Measurements from ENCODE around the gene EPG5. TPM values are rescaled to one million over a fixed set of nuclear protein-coding genes. Genes with fewer than 3 reads are reported as not detected.

EPG5 gene
- polyA plus RNA-seq, 2 donors: 5.1 to 8.1 TPM

- WGBS, 2 donors: 48 to 49% methylated on average over 4 of the region's 4 CpGs
Observed at GRCh38 chr18:45910405-45911023, 56.6 kb downstream of the EPG5 start.

GRCh38 chr18:45901654-45902210 is 65.4 kb downstream of the EPG5 start:
- Histone ChIP-seq H3K36me3 (ENCODE audit: control insufficient read depth in 2 of 2, insufficient read depth in 2 of 2, low read length in 1 of 2) (peaks cover 7 to 21% of the 10 kb centered on the region in 2 donors), H3K4me1 (ENCODE audit: control insufficient read depth in 2 of 2, insufficient read depth in 2 of 2, low read length in 1 of 2) (no peaks in the 10 kb centered on the region), H3K9me3 (ENCODE audit: control insufficient read depth in 2 of 2, insufficient read depth in 1 of 2, low read depth in 1 of 2, low read length in 1 of 2) (no peaks in the 10 kb centered on the region), H3K27ac (ENCODE audit: low read depth in 2 of 2, low read length in 1 of 2) (no peak overlapping the region), H3K27me3 (ENCODE audit: control insufficient read depth in 1 of 2, insufficient read depth in 2 of 2, low read length in 2 of 2) (no peaks in the 10 kb centered on the region), H3K4me3 (ENCODE audit: low read depth in 1 of 2, low read length in 2 of 2) (no peak overlapping the region)
- 93 to 98% methylated on average over 1 of the region's 1 CpG for WGBS, 2 donors

More at GRCh38 chr18:45910405-45911023, 56.6 kb downstream of the EPG5 start:
- no peak overlapping the region for H3K27ac ChIP-seq (ENCODE audit: low read depth in 2 of 2, low read length in 1 of 2)
- H3K36me3 ChIP-seq (ENCODE audit: control insufficient read depth in 2 of 2, insufficient read depth in 2 of 2, low read length in 1 of 2): peaks cover 14 to 20% of the 10 kb centered on the region in 2 donors
- H3K27me3 ChIP-seq (ENCODE audit: control insufficient read depth in 1 of 2, insufficient read depth in 2 of 2, low read length in 2 of 2): no peaks in the 10 kb centered on the region
- no peaks in the 10 kb centered on the region for H3K9me3 ChIP-seq (ENCODE audit: control insufficient read depth in 2 of 2, insufficient read depth in 1 of 2, low read depth in 1 of 2, low read length in 1 of 2)
- H3K4me1 ChIP-seq (ENCODE audit: control insufficient read depth in 2 of 2, insufficient read depth in 2 of 2, low read length in 1 of 2): no peaks in the 10 kb centered on the region
- no peak overlapping the region for H3K4me3 ChIP-seq (ENCODE audit: low read depth in 1 of 2, low read length in 2 of 2)

GRCh38 chr18:45900623-45901022 is 66.5 kb downstream of the EPG5 start:
- 92 to 95% methylated on average over 4 of the region's 4 CpGs for WGBS, 2 donors
- Histone ChIP-seq H3K36me3 (ENCODE audit: control insufficient read depth in 2 of 2, insufficient read depth in 2 of 2, low read length in 1 of 2) (peaks cover 7 to 19% of the 10 kb centered on the region in 2 donors), H3K27me3 (ENCODE audit: control insufficient read depth in 1 of 2, insufficient read depth in 2 of 2, low read length in 2 of 2) (no peaks in the 10 kb centered on the region)

GRCh38 chr18:45896991-45897390 is 70.1 kb downstream of the EPG5 start:
- Histone ChIP-seq H3K9me3 (ENCODE audit: control insufficient read depth in 2 of 2, insufficient read depth in 1 of 2, low read depth in 1 of 2, low read length in 1 of 2) (no peaks in the 10 kb centered on the region), H3K27me3 (ENCODE audit: control insufficient read depth in 1 of 2, insufficient read depth in 2 of 2, low read length in 2 of 2) (no peaks in the 10 kb centered on the region), H3K36me3 (ENCODE audit: control insufficient read depth in 2 of 2, insufficient read depth in 2 of 2, low read length in 1 of 2) (peaks cover 4 to 13% of the 10 kb centered on the region in 2 donors), H3K4me1 (ENCODE audit: control insufficient read depth in 2 of 2, insufficient read depth in 2 of 2, low read length in 1 of 2) (no peaks in the 10 kb centered on the region), H3K4me3 (ENCODE audit: low read depth in 1 of 2, low read length in 2 of 2) (no peak overlapping the region), H3K27ac (ENCODE audit: low read depth in 2 of 2, low read length in 1 of 2) (no peak overlapping the region)

More at GRCh38 chr18:45900623-45901022, 66.5 kb downstream of the EPG5 start:
- Histone ChIP-seq H3K4me3 (ENCODE audit: low read depth in 1 of 2, low read length in 2 of 2) (no peak overlapping the region), H3K4me1 (ENCODE audit: control insufficient read depth in 2 of 2, insufficient read depth in 2 of 2, low read length in 1 of 2) (no peaks in the 10 kb centered on the region), H3K27ac (ENCODE audit: low read depth in 2 of 2, low read length in 1 of 2) (no peak overlapping the region), H3K9me3 (ENCODE audit: control insufficient read depth in 2 of 2, insufficient read depth in 1 of 2, low read depth in 1 of 2, low read length in 1 of 2) (no peaks in the 10 kb centered on the region)

- 95 to 98% methylated on average over 7 of the region's 7 CpGs for WGBS, 2 donors
- Histone ChIP-seq H3K36me3 (ENCODE audit: control insufficient read depth in 2 of 2, insufficient read depth in 2 of 2, low read length in 1 of 2) (peaks cover 4 to 15% of the 10 kb centered on the region in 2 donors), H3K4me3 (ENCODE audit: low read depth in 1 of 2, low read length in 2 of 2) (no peak overlapping the region), H3K9me3 (ENCODE audit: control insufficient read depth in 2 of 2, insufficient read depth in 1 of 2, low read depth in 1 of 2, low read length in 1 of 2) (no peaks in the 10 kb centered on the region), H3K27me3 (ENCODE audit: control insufficient read depth in 1 of 2, insufficient read depth in 2 of 2, low read length in 2 of 2) (no peaks in the 10 kb centered on the region), H3K27ac (ENCODE audit: low read depth in 2 of 2, low read length in 1 of 2) (no peak overlapping the region), H3K4me1 (ENCODE audit: control insufficient read depth in 2 of 2, insufficient read depth in 2 of 2, low read length in 1 of 2) (no peaks in the 10 kb centered on the region)
Observed at GRCh38 chr18:45896452-45896851, 70.7 kb downstream of the EPG5 start.

GRCh38 chr18:45895339-45895738 is 71.8 kb downstream of the EPG5 start:
- Histone ChIP-seq H3K36me3 (ENCODE audit: control insufficient read depth in 2 of 2, insufficient read depth in 2 of 2, low read length in 1 of 2) (peaks cover 0 to 10% of the 10 kb centered on the region in 2 donors), H3K9me3 (ENCODE audit: control insufficient read depth in 2 of 2, insufficient read depth in 1 of 2, low read depth in 1 of 2, low read length in 1 of 2) (no peaks in the 10 kb centered on the region), H3K27ac (ENCODE audit: low read depth in 2 of 2, low read length in 1 of 2) (no peak overlapping the region), H3K4me3 (ENCODE audit: low read depth in 1 of 2, low read length in 2 of 2) (no peak overlapping the region), H3K4me1 (ENCODE audit: control insufficient read depth in 2 of 2, insufficient read depth in 2 of 2, low read length in 1 of 2) (no peaks in the 10 kb centered on the region), H3K27me3 (ENCODE audit: control insufficient read depth in 1 of 2, insufficient read depth in 2 of 2, low read length in 2 of 2) (no peaks in the 10 kb centered on the region)
- 52 to 64% methylated on average over 1 of the region's 1 CpG for WGBS, 2 donors

GRCh38 chr18:45894818-45895217 is 72.3 kb downstream of the EPG5 start:
- Histone ChIP-seq H3K27ac (ENCODE audit: low read depth in 2 of 2, low read length in 1 of 2) (no peak overlapping the region), H3K9me3 (ENCODE audit: control insufficient read depth in 2 of 2, insufficient read depth in 1 of 2, low read depth in 1 of 2, low read length in 1 of 2) (no peaks in the 10 kb centered on the region), H3K36me3 (ENCODE audit: control insufficient read depth in 2 of 2, insufficient read depth in 2 of 2, low read length in 1 of 2) (peaks cover 0 to 10% of the 10 kb centered on the region in 2 donors), H3K27me3 (ENCODE audit: control insufficient read depth in 1 of 2, insufficient read depth in 2 of 2, low read length in 2 of 2) (no peaks in the 10 kb centered on the region), H3K4me1 (ENCODE audit: control insufficient read depth in 2 of 2, insufficient read depth in 2 of 2, low read length in 1 of 2) (no peaks in the 10 kb centered on the region), H3K4me3 (ENCODE audit: low read depth in 1 of 2, low read length in 2 of 2) (no peak overlapping the region)
- 65 to 77% methylated on average over 3 of the region's 3 CpGs for WGBS, 2 donors

GRCh38 chr18:45891806-45892205 is 75.3 kb downstream of the EPG5 start:
- Histone ChIP-seq H3K27me3 (ENCODE audit: control insufficient read depth in 1 of 2, insufficient read depth in 2 of 2, low read length in 2 of 2) (no peaks in the 10 kb centered on the region), H3K27ac (ENCODE audit: low read depth in 2 of 2, low read length in 1 of 2) (no peak overlapping the region), H3K9me3 (ENCODE audit: control insufficient read depth in 2 of 2, insufficient read depth in 1 of 2, low read depth in 1 of 2, low read length in 1 of 2) (no peaks in the 10 kb centered on the region), H3K4me3 (ENCODE audit: low read depth in 1 of 2, low read length in 2 of 2) (no peak overlapping the region), H3K36me3 (ENCODE audit: control insufficient read depth in 2 of 2, insufficient read depth in 2 of 2, low read length in 1 of 2) (peaks cover 3 to 4% of the 10 kb centered on the region in 2 donors), H3K4me1 (ENCODE audit: control insufficient read depth in 2 of 2, insufficient read depth in 2 of 2, low read length in 1 of 2) (no peaks in the 10 kb centered on the region)
- WGBS, 2 donors: 89 to 96% methylated on average over 2 of the region's 2 CpGs

- WGBS, 2 donors: 88 to 91% methylated on average over 1 of the region's 1 CpG
- Histone ChIP-seq H3K27me3 (ENCODE audit: control insufficient read depth in 1 of 2, insufficient read depth in 2 of 2, low read length in 2 of 2) (no peaks in the 10 kb centered on the region), H3K36me3 (ENCODE audit: control insufficient read depth in 2 of 2, insufficient read depth in 2 of 2, low read length in 1 of 2) (peaks cover 3 to 4% of the 10 kb centered on the region in 2 donors)
Observed at GRCh38 chr18:45890606-45891005, 76.5 kb downstream of the EPG5 start.

More at GRCh38 chr18:45890606-45891005, 76.5 kb downstream of the EPG5 start:
- Histone ChIP-seq H3K4me1 (ENCODE audit: control insufficient read depth in 2 of 2, insufficient read depth in 2 of 2, low read length in 1 of 2) (no peaks in the 10 kb centered on the region), H3K9me3 (ENCODE audit: control insufficient read depth in 2 of 2, insufficient read depth in 1 of 2, low read depth in 1 of 2, low read length in 1 of 2) (no peaks in the 10 kb centered on the region), H3K27ac (ENCODE audit: low read depth in 2 of 2, low read length in 1 of 2) (no peak overlapping the region), H3K4me3 (ENCODE audit: low read depth in 1 of 2, low read length in 2 of 2) (no peak overlapping the region)

Data from esophagus (tissue), 2 donors.